Naive B cell (primary cell): ENCODE data around the gene GMDS. TPM values are rescaled to one million over a fixed set of nuclear protein-coding genes. Genes with fewer than 3 reads are reported as not detected.

Experiments
- ATAC-seq, 2 donors: fragments of 150-1000 bp; cut with Tn5 transposase; 2 replicates each; pipeline ENCODE4 v1.10.0; 2021; ENCODE audit warnings: low read depth in 2 of 2, mild to moderate bottlenecking in 2 of 2, moderate library complexity in 2 of 2
- DNase-seq: peaks from one replicate; pipeline ENCODE4 v3.0.0; 2022
- H3K27ac Mint-ChIP-seq, 6 donors: one replicate each; pipeline ENCODE4 v1.8.0; 2020 to 2022; ENCODE audit warnings: mild to moderate bottlenecking in 6 of 6, mixed read lengths in 6 of 6, moderate library complexity in 5 of 6, inconsistent platforms in 2 of 6
- H3K27me3 Mint-ChIP-seq, 3 donors: one replicate each; pipeline ENCODE4 v1.8.0; 2021 to 2022; ENCODE audit warnings: mixed read lengths in 3 of 3, mild to moderate bottlenecking in 1 of 3
- H3K36me3 Mint-ChIP-seq, 2 donors: one replicate each; pipeline ENCODE4 v1.8.0; 2020 to 2022; ENCODE audit warnings: mixed read lengths in 2 of 2, inconsistent platforms in 1 of 2, mild to moderate bottlenecking in 1 of 2
- H3K4me1 Mint-ChIP-seq, 3 donors: one replicate each; pipeline ENCODE4 v1.8.0; 2020 to 2022; ENCODE audit warnings: mixed read lengths in 3 of 3, inconsistent platforms in 1 of 3, mild to moderate bottlenecking in 1 of 3, moderate library complexity in 1 of 3
- H3K4me3 Mint-ChIP-seq, 8 donors: one replicate each; pipeline ENCODE4 v1.8.0; 2020 to 2022; ENCODE audit warnings: mild to moderate bottlenecking in 8 of 8, mixed read lengths in 8 of 8, moderate library complexity in 8 of 8, inconsistent platforms in 2 of 8
- H3K9me3 Mint-ChIP-seq, 7 donors: one replicate each; pipeline ENCODE4 v1.8.0; 2020 to 2022; ENCODE audit warnings: mixed read lengths in 7 of 7, mild to moderate bottlenecking in 5 of 7, inconsistent platforms in 2 of 7, moderate library complexity in 1 of 7
- polyA plus RNA-seq, 6 donors: library from polyadenylated mRNA; unstranded; fragments of 300-500 nt; fragmentation: Illumina TruSeq; gene quantifications; one replicate each; pipeline ENCODE4 v1.2.3, GENCODE V29; 2021; ENCODE audit warnings: low read depth in 6 of 6

GMDS gene
- polyA plus RNA-seq, 6 donors from 2014 or later: 12.7 to 23.3 (median 14.7) TPM

GRCh38 chr6:2230659-2231277 lies 14.6 kb downstream of the GMDS start:
- H3K4me3 Mint-ChIP-seq: peak overlapping the region in 2 of 8 donors; percentile 19 to 51

DNA sequence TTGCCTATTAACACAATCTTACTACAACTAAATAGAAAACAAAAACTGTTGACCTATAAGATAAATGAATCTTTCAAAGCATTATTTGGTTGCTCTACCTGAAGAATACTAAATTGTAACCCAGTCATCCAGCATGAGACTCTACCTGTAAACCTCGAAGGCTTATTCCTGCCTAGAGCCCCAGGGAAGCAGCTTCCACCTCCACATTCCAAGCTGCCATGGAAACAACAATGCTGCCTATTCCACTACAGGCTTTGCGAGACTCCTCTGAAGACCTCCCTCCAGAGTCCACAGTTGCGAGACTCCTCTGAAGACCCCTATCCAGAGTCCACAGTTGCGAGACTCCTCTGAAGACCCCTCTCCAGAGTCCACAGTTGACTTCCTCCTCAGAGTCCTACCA lies 15.7 kb downstream of the GMDS start:
- Mint-ChIP-seq H3K4me3 (no peak overlapping the region), H3K27ac (peak overlapping the region in 3 of 6 donors; percentile 32 to 83 (median 61)), H3K27me3 (no peaks in the 10 kb centered on the region), H3K36me3 (no peaks in the 10 kb centered on the region), H3K4me1 (peaks cover 23 to 34% (median 30%) of the 10 kb centered on the region in 3 donors), H3K9me3 (no peaks in the 10 kb centered on the region)
- ATAC-seq: no peak
- DNase-seq: no peak

More at GRCh38 chr6:2230659-2231277, 14.6 kb downstream of the GMDS start:
- Mint-ChIP-seq H3K9me3 (no peaks in the 10 kb centered on the region), H3K27ac (peak overlapping the region; percentile 23 to 65 (median 39)), H3K36me3 (no peaks in the 10 kb centered on the region), H3K4me1 (peaks cover 23 to 34% (median 30%) of the 10 kb centered on the region in 3 donors), H3K27me3 (no peaks in the 10 kb centered on the region)
- DNase-seq (no peak), ATAC-seq (peak in 1 of 2 donors; percentile 32)

GRCh38 chr6:2229039-2229438 lies 16.4 kb downstream of the GMDS start:
- H3K4me1 Mint-ChIP-seq: peaks cover 21 to 34% (median 30%) of the 10 kb centered on the region in 3 donors
- no peak overlapping the region for H3K4me3 Mint-ChIP-seq
- H3K27ac Mint-ChIP-seq: no peak overlapping the region

GRCh38 chr6:2228392-2228791 lies 17.0 kb downstream of the GMDS start:
- Mint-ChIP-seq H3K27ac (peak overlapping the region in 1 of 6 donors; percentile 35), H3K4me1 (peaks cover 24 to 34% (median 33%) of the 10 kb centered on the region in 3 donors), H3K36me3 (no peaks in the 10 kb centered on the region), H3K27me3 (no peaks in the 10 kb centered on the region), H3K9me3 (no peaks in the 10 kb centered on the region), H3K4me3 (no peak overlapping the region)
- ATAC-seq (no peak), DNase-seq (no peak)

More at GRCh38 chr6:2229039-2229438, 16.4 kb downstream of the GMDS start:
- ATAC-seq: no peak
- Mint-ChIP-seq H3K27me3 (no peaks in the 10 kb centered on the region), H3K9me3 (no peaks in the 10 kb centered on the region), H3K36me3 (no peaks in the 10 kb centered on the region)
- DNase-seq: no peak

DNA sequence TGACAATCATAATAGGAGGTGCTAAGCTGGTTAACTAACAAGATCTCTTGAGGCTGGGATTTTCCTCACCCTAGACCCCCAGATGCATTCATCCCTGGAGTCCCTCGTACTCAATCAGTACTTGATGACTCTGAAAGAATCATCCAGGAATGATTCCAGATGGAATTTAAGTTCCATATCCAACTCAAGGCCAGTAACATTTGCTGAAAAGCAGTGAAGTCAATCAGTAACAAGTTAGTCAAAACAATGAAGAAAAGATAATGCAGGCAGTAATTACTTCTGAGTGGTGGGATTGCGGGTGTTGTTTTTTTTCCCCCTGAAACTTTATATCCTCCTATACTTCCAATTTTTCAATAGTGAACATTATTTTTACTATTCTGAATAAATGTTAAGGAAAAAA lies 18.6 kb downstream of the GMDS start:
- H3K4me1 Mint-ChIP-seq: peaks cover 21 to 36% (median 34%) of the 10 kb centered on the region in 3 donors

DNA sequence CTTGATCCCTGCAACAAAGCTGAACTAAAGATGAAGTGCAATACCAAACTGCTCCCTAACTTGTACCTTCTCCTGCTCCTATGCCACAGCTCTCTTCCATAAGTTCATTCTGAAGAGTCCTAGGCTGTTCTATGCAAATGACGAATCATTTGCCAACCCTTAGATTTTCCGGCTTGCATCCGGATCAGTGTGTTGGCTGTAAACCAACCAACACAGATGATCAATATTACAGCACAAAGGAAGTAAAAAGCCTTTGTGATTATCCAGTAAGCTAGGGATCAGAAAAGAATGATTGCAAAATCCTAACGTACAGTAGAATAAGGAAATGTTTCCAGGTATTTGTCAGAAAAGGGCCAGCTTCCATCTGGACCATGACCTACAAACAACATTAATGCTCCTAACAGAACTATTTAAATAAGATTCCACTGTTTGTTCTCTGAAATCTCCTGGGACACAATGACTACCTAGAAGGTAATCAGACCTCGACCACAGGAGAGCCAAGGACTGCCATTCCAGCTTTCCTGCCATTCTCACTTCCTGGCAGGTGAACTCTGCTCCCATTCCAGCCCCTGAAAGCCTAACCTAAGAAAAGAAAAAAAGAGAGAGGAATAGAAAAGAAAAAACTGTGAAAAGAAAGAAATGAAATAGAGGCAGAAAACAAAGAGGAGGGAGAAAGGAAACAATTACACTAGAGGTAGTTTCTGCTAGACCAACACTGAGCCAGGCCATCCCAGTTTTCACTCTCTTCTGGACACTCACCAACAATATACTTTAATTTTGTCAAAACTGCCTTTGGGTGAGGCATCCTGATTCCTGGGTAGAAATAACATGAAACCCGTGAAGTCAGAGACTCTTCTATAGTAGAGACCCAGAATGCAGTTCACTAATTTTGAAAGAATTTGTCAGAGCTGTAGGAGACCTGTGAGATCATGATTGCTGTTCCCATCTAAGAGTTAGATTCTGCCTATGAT lies 19.7 kb downstream of the GMDS start:
- DNase-seq (no peak), ATAC-seq (no peak)
- Mint-ChIP-seq H3K27me3 (no peaks in the 10 kb centered on the region), H3K36me3 (no peaks in the 10 kb centered on the region), H3K9me3 (no peaks in the 10 kb centered on the region), H3K4me1 (peaks cover 19 to 33% (median 33%) of the 10 kb centered on the region in 3 donors), H3K27ac (peak overlapping the region in 1 of 6 donors; percentile 26), H3K4me3 (peak overlapping the region in 2 of 8 donors; percentile 5 to 25)

More for the DNA sequence above, 18.6 kb downstream of the GMDS start:
- Mint-ChIP-seq H3K9me3 (no peaks in the 10 kb centered on the region), H3K4me3 (no peak overlapping the region), H3K27ac (no peak overlapping the region), H3K27me3 (no peaks in the 10 kb centered on the region), H3K36me3 (no peaks in the 10 kb centered on the region)
- DNase-seq: no peak
- no peak for ATAC-seq

DNA sequence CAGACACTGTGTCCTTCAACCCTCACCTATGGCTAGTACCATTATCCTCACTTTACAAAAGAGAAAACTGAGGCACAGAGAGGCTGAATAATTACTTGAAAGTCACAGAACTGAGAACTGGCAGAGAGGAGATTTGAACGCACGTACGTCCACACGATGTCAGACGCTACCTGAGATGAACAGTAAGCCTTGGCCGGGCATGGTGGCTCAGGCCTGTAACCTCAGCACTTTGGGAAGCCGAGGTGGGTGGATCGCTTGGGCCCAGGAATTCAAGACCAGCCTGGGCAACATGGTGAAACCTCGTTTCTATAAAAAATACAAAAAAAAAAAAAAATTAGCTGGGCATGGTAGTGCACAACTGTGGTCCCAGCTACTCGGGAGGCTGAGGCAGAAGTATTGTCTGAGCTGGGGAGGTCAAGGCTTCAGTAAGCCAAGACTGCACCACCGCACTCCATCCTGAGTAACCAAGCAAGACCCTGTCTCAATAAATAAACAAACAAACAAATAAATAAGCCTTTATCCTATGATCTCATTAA lies 20.5 kb downstream of the GMDS start:
- no peak overlapping the region for H3K27ac Mint-ChIP-seq
- DNase-seq (no peak), ATAC-seq (no peak)
- no peaks in the 10 kb centered on the region for H3K36me3 Mint-ChIP-seq
- H3K4me3 Mint-ChIP-seq: peak overlapping the region in 1 of 8 donors; percentile 5
- H3K9me3 Mint-ChIP-seq: no peaks in the 10 kb centered on the region
- H3K27me3 Mint-ChIP-seq: no peaks in the 10 kb centered on the region
- peaks cover 18 to 28% (median 28%) of the 10 kb centered on the region in 3 donors for H3K4me1 Mint-ChIP-seq

GRCh38 chr6:2222275-2222842 lies 23.0 kb downstream of the GMDS start:
- no peaks in the 10 kb centered on the region for H3K27me3 Mint-ChIP-seq
- peak overlapping the region; percentile 76 to 96 (median 94) for H3K4me3 Mint-ChIP-seq
- no peaks in the 10 kb centered on the region for H3K9me3 Mint-ChIP-seq
- peaks cover 20 to 30% (median 22%) of the 10 kb centered on the region in 3 donors for H3K4me1 Mint-ChIP-seq
- no peaks in the 10 kb centered on the region for H3K36me3 Mint-ChIP-seq
- peak overlapping the region; percentile 63 to 97 (median 86) for H3K27ac Mint-ChIP-seq
- no peak for DNase-seq
- no peak for ATAC-seq

GRCh38 chr6:2221726-2222274 lies 23.6 kb downstream of the GMDS start:
- H3K9me3 Mint-ChIP-seq: no peaks in the 10 kb centered on the region
- H3K27me3 Mint-ChIP-seq: no peaks in the 10 kb centered on the region
- ATAC-seq (peak; percentile 28), DNase-seq (no peak)
- no peaks in the 10 kb centered on the region for H3K36me3 Mint-ChIP-seq
- peak overlapping the region; percentile 76 to 96 (median 94) for H3K4me3 Mint-ChIP-seq
- peak overlapping the region; percentile 63 to 97 (median 86) for H3K27ac Mint-ChIP-seq
- H3K4me1 Mint-ChIP-seq: peaks cover 20 to 30% (median 22%) of the 10 kb centered on the region in 3 donors

GRCh38 chr6:2220154-2220553 lies 25.3 kb downstream of the GMDS start:
- Mint-ChIP-seq H3K4me1 (peaks cover 20 to 30% (median 22%) of the 10 kb centered on the region in 3 donors), H3K4me3 (peak overlapping the region in 1 of 8 donors; percentile 93), H3K27ac (no peak overlapping the region), H3K9me3 (no peaks in the 10 kb centered on the region), H3K36me3 (no peaks in the 10 kb centered on the region), H3K27me3 (no peaks in the 10 kb centered on the region)
- ATAC-seq (no peak), DNase-seq (no peak)

- Mint-ChIP-seq H3K36me3 (no peaks in the 10 kb centered on the region), H3K4me3 (no peak overlapping the region), H3K4me1 (peaks cover 20 to 30% (median 21%) of the 10 kb centered on the region in 3 donors), H3K27me3 (no peaks in the 10 kb centered on the region), H3K9me3 (no peaks in the 10 kb centered on the region), H3K27ac (peak overlapping the region in 1 of 6 donors; percentile 39)
- DNase-seq (no peak), ATAC-seq (no peak)
These were observed 26.5 kb downstream of the GMDS start for GRCh38 chr6:2218866-2219265.

DNA sequence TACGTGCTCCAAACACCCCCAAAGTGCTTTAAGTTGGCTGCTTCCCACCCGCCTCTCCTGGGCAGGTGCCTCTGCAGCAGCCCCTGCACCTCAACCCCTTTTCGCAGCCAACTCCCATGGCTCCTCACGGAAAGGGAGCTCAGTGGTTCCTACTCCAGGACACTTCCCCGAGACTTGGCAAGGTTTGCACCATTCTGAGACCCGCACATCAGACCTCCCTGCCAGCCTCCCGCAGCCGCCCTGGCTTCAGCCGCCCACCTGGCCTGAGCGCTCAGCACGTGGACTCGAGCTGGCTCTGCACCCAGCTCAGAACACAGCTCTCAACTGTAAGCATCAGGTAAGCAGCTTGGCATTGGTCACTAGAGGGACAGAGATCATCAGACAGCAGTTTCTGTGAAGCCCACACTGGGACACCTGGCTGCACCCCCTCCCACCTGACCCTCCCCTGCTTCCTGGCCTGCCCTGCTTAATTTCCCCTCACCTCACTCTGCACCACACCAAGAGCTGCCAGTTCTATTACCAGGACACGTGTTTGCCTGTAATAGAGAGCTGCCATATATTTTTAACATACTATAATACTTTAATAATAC lies 28.5 kb downstream of the GMDS start:
- no peak for ATAC-seq
- Mint-ChIP-seq H3K27ac (no peak overlapping the region), H3K4me1 (peaks cover 7 to 12% (median 7%) of the 10 kb centered on the region in 3 donors), H3K9me3 (no peaks in the 10 kb centered on the region), H3K4me3 (no peak overlapping the region), H3K36me3 (no peaks in the 10 kb centered on the region), H3K27me3 (no peaks in the 10 kb centered on the region)
- DNase-seq: no peak
